Medulla oblongata (tissue), 1 donor: ENCODE data around the gene CACFD1.

Experiments used
- DNase-seq: peaks from one replicate; pipeline ENCODE4 v3.0.0-alpha.2; 2015; ENCODE audit errors: extremely low spot score

The CACFD1 gene

GRCh38 chr9:133464638-133465037 is 4.9 kb downstream of the CACFD1 start:
- DNase-seq = no peak

GRCh38 chr9:133465984-133466383 is 6.2 kb downstream of the CACFD1 start:
- no peak for DNase-seq

- DNase-seq = no peak
Measured at GRCh38 chr9:133467101-133467500, 7.3 kb downstream of the CACFD1 start.

- DNase-seq = no peak
Measured at GRCh38 chr9:133468374-133468773, 8.6 kb downstream of the CACFD1 start.

GRCh38 chr9:133468777-133469421 is 9.1 kb downstream of the CACFD1 start:
- DNase-seq = no peak

GRCh38 chr9:133470427-133470924 is 10.7 kb downstream of the CACFD1 start:
- DNase-seq = no peak

GRCh38 chr9:133470988-133471387 is 11.2 kb downstream of the CACFD1 start:
- no peak for DNase-seq

- DNase-seq = no peak
Measured at GRCh38 chr9:133471551-133472276, 11.9 kb downstream of the CACFD1 start.

- no peak for DNase-seq
Measured at GRCh38 chr9:133472277-133472645, 12.5 kb downstream of the CACFD1 start.

GRCh38 chr9:133472753-133473378 is 13.1 kb downstream of the CACFD1 start:
- DNase-seq = no peak

GRCh38 chr9:133473743-133474142 is 14.0 kb downstream of the CACFD1 start:
- DNase-seq = no peak

- DNase-seq = no peak
Measured at GRCh38 chr9:133474215-133474614, 14.4 kb downstream of the CACFD1 start.

GRCh38 chr9:133474853-133475252 is 15.1 kb downstream of the CACFD1 start:
- DNase-seq = no peak

GRCh38 chr9:133475292-133476012 is 15.7 kb downstream of the CACFD1 start:
- DNase-seq = no peak

GRCh38 chr9:133476036-133476931 is 16.5 kb downstream of the CACFD1 start:
- no peak for DNase-seq

- no peak for DNase-seq
Measured at GRCh38 chr9:133476941-133477340, 17.2 kb downstream of the CACFD1 start.

- DNase-seq = no peak
Measured at GRCh38 chr9:133477461-133477860, 17.7 kb downstream of the CACFD1 start.

- DNase-seq = peak; percentile 6
Measured at GRCh38 chr9:133477992-133478850, 18.4 kb downstream of the CACFD1 start.

- peak; percentile 91 for DNase-seq
Measured at GRCh38 chr9:133478851-133479711, 19.3 kb downstream of the CACFD1 start, which contains the start of gene SLC2A6. Gene SLC2A6, minus strand, starts transcription at chr9:133479099. Its CDS starts 40 bp downstream, at chr9:133479059.
